SK-N-MC (cell line): Measurements from ENCODE around the gene TIMM21.

Experiments used
- FOXP2 ChIP-seq: optimal IDR thresholded peaks from 2 replicates; pipeline ENCODE3; 2011; ENCODE audit warnings: mild to moderate bottlenecking, moderate library complexity; ENCODE audit not compliant: insufficient read depth; ENCODE audit errors: extremely low read length, control extremely low read depth
- POLR2AphosphoS5 ChIP-seq: IDR thresholded peaks from 2 replicates; pipeline ENCODE4 v1.6.1; 2012; ENCODE audit warnings: mild to moderate bottlenecking, low read depth, low read length, borderline replicate concordance

GRCh38 chr18:74171910-74172606 is 23.7 kb downstream of the TIMM21 start:
- TF ChIP-seq FOXP2: no peak
- TF ChIP-seq POLR2AphosphoS5: no peak
